T-helper 17 cell (primary cell): ENCODE results near the gene LPAR2. TPM values are rescaled to one million over a fixed set of nuclear protein-coding genes. Genes with fewer than 3 reads are reported as not detected.

Experiments
- ATAC-seq: fragments of 150-1000 bp; cut with Tn5 transposase; 2 replicates; pipeline ENCODE4 v1.10.0; 2021; ENCODE audit warnings: mild to moderate bottlenecking, moderate library complexity
- DNase-seq, 3 donors: peaks; one replicate each; pipeline versions ENCODE4 v3.0.0 to v3.0.0-alpha.2; 2020 to 2021
- H3K9me3 ChIP-seq: one replicate; pipeline ENCODE4 v1.7.0; 2013; ENCODE audit warnings: low read length, mild to moderate bottlenecking; ENCODE audit not compliant: control insufficient read depth, poor library complexity, severe bottlenecking
- H3K27ac Mint-ChIP-seq: one replicate; pipeline ENCODE4 v1.8.0; 2022; ENCODE audit warnings: mild to moderate bottlenecking, moderate library complexity, mixed read lengths
- H3K27me3 Mint-ChIP-seq: one replicate; pipeline ENCODE4 v1.8.0; 2022; ENCODE audit warnings: mixed read lengths
- H3K36me3 Mint-ChIP-seq: one replicate; pipeline ENCODE4 v1.8.0; 2022; ENCODE audit warnings: low read depth, mixed read lengths
- H3K4me1 Mint-ChIP-seq: one replicate; pipeline ENCODE4 v1.8.0; 2022; ENCODE audit warnings: mild to moderate bottlenecking, mixed read lengths
- H3K4me3 Mint-ChIP-seq: one replicate; pipeline ENCODE4 v1.8.0; 2022; ENCODE audit warnings: mild to moderate bottlenecking, moderate library complexity, mixed read lengths
- total RNA-seq, 4 donors: library from RNA in 2 of 4; stranded (reverse) in 2 of 4; gene quantifications; one replicate each; pipeline ENCODE4 v1.2.3 and lab custom pipeline; 2022 to 2026

Gene LPAR2
- total RNA-seq, 2 donors from 2014 or later = 66.5 to 67.2 TPM

GRCh38 chr19:19633711-19634515, 5.9 kb upstream of the LPAR2 start:
- peaks cover 12% of the 10 kb centered on the region for H3K36me3 Mint-ChIP-seq
- no peaks in the 10 kb centered on the region for H3K9me3 ChIP-seq
- DNase-seq (no peak), ATAC-seq (no peak)
- H3K4me3 Mint-ChIP-seq = peak overlapping the region; percentile 62
- no peaks in the 10 kb centered on the region for H3K27me3 Mint-ChIP-seq
- peak overlapping the region; percentile 57 for H3K27ac Mint-ChIP-seq
- H3K4me1 Mint-ChIP-seq = peaks cover 21% of the 10 kb centered on the region

DNA sequence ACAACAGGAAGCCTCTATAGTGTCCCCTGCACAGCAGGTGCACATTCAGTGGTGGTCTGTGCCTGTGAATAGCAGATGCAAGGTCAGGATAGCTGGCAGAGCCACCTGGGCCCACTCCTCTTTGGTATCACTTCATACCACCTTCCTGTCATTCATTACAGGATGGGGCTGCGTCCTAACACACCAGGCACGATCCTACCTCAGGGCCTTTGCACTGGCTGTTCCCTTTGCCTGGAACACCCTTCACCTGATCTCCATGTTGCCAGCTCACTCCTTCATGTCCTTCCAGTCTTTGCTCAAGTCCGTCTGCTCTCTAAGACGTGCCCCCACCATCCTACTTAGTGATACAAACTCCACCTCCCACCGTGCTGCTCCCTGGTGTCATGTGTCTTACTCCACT, 4.6 kb upstream of the LPAR2 start:
- H3K27ac Mint-ChIP-seq = no peak overlapping the region
- no peaks in the 10 kb centered on the region for H3K27me3 Mint-ChIP-seq
- ATAC-seq = no peak
- DNase-seq = no peak
- H3K4me3 Mint-ChIP-seq = no peak overlapping the region
- no peaks in the 10 kb centered on the region for H3K9me3 ChIP-seq
- H3K4me1 Mint-ChIP-seq = peaks cover 21% of the 10 kb centered on the region
- peaks cover 8% of the 10 kb centered on the region for H3K36me3 Mint-ChIP-seq

GRCh38 chr19:19631346-19631745, 3.3 kb upstream of the LPAR2 start:
- Mint-ChIP-seq H3K27ac (no peak overlapping the region), H3K4me3 (no peak overlapping the region), H3K4me1 (peaks cover 34% of the 10 kb centered on the region), H3K36me3 (peaks cover 11% of the 10 kb centered on the region), H3K27me3 (no peaks in the 10 kb centered on the region)
- ATAC-seq = no peak
- H3K9me3 ChIP-seq = no peaks in the 10 kb centered on the region
- DNase-seq = no peak

DNA sequence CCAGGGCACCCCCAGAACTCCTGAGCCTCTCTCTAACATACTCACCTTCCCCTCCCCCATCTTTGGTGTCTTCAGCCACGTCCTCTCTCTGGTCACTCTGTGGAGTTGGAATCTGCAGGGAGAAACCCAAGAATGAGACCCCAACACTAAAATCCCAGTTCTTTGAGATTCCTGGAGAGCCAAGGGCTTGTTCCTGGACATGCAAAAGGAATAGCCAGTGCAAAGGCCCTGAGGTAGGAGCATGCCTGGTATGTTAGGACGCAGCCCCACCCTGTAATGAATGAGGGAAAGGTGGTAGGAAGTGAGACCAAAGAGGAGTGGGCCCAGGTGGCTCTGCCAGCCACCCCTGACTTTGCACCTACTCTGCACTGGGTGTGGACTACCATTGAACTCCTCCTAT, 2.4 kb upstream of the LPAR2 start:
- Mint-ChIP-seq H3K4me1 (peaks cover 34% of the 10 kb centered on the region), H3K4me3 (no peak overlapping the region), H3K27ac (peak overlapping the region; percentile 6), H3K27me3 (no peaks in the 10 kb centered on the region), H3K36me3 (peaks cover 8% of the 10 kb centered on the region)
- ATAC-seq (no peak), DNase-seq (no peak)
- H3K9me3 ChIP-seq = no peaks in the 10 kb centered on the region

DNA sequence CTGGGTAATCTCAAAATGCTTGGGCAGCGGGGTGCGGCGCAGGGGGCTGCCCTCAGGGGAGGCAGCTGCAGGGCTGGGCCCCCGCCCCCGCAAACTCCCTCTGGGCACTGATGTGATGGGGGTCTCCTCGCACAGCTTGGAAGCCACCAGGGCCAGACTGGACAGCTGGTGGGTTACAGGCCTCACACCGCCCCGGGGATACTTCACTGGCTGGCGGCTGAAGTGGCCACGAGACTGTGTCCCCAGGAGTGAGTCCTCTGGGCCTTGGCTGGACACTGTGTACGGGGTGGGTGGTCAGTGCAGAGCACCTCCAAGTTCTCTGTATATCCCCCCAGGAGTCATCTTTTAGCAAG, 2.0 kb upstream of the LPAR2 start:
- ATAC-seq (no peak), DNase-seq (no peak)
- H3K36me3 Mint-ChIP-seq = peaks cover 8% of the 10 kb centered on the region
- H3K27me3 Mint-ChIP-seq = no peaks in the 10 kb centered on the region
- no peaks in the 10 kb centered on the region for H3K9me3 ChIP-seq
- peaks cover 33% of the 10 kb centered on the region for H3K4me1 Mint-ChIP-seq
- peak overlapping the region; percentile 6 for H3K27ac Mint-ChIP-seq
- H3K4me3 Mint-ChIP-seq = no peak overlapping the region

- Mint-ChIP-seq H3K27me3 (no peaks in the 10 kb centered on the region), H3K36me3 (peaks cover 8% of the 10 kb centered on the region), H3K4me1 (peaks cover 26% of the 10 kb centered on the region), H3K4me3 (peak overlapping the region; percentile 99), H3K27ac (peak overlapping the region; percentile 45)
- DNase-seq = peak in 1 of 3 donors; percentile 22
- ATAC-seq = peak; percentile 22
- no peaks in the 10 kb centered on the region for H3K9me3 ChIP-seq
These were observed 598 bp upstream of the LPAR2 start for GRCh38 chr19:19628501-19629134.

GRCh38 chr19:19626516-19627472, 1.2 kb downstream of the LPAR2 start:
- ATAC-seq (no peak), DNase-seq (no peak)
- Mint-ChIP-seq H3K4me1 (peaks cover 23% of the 10 kb centered on the region), H3K36me3 (peaks cover 3% of the 10 kb centered on the region), H3K27me3 (no peaks in the 10 kb centered on the region), H3K4me3 (peak overlapping the region; percentile 99), H3K27ac (peak overlapping the region; percentile 93)
- no peaks in the 10 kb centered on the region for H3K9me3 ChIP-seq

GRCh38 chr19:19624032-19624570, 3.9 kb downstream of the LPAR2 start:
- Mint-ChIP-seq H3K36me3 (peaks cover 3% of the 10 kb centered on the region), H3K27me3 (no peaks in the 10 kb centered on the region), H3K4me1 (peaks cover 23% of the 10 kb centered on the region), H3K4me3 (no peak overlapping the region), H3K27ac (peak overlapping the region; percentile 45)
- ATAC-seq = no peak
- no peak for DNase-seq
- H3K9me3 ChIP-seq = no peaks in the 10 kb centered on the region

GRCh38 chr19:19623383-19623782, 4.6 kb downstream of the LPAR2 start:
- Mint-ChIP-seq H3K27me3 (no peaks in the 10 kb centered on the region), H3K36me3 (peaks cover 3% of the 10 kb centered on the region), H3K27ac (peak overlapping the region; percentile 45), H3K4me3 (no peak overlapping the region), H3K4me1 (peaks cover 25% of the 10 kb centered on the region)
- DNase-seq (no peak), ATAC-seq (no peak)
- H3K9me3 ChIP-seq = no peaks in the 10 kb centered on the region

DNA sequence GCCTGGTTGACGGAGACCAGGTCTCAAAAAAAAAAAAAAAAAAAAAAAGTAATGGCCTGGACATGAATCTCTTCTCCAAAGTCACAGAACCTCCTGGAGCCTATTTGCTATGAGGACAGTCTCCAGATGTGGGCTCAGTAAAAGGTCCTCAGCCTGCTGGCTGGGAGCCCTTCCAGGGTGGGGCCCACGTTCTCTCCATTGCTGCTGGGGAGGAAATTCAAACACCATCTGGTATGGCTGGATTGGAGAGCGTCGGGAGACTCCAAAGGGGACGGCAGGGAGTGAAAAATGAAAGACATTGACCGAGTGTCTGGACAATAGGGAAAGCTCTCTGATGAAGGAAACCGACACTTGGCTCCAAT, 8.2 kb downstream of the LPAR2 start:
- no peaks in the 10 kb centered on the region for H3K36me3 Mint-ChIP-seq
- ATAC-seq (no peak), DNase-seq (no peak)
- H3K27ac Mint-ChIP-seq = peak overlapping the region; percentile 99
- H3K4me3 Mint-ChIP-seq = no peak overlapping the region
- peaks cover 34% of the 10 kb centered on the region for H3K4me1 Mint-ChIP-seq
- no peaks in the 10 kb centered on the region for H3K9me3 ChIP-seq
- no peaks in the 10 kb centered on the region for H3K27me3 Mint-ChIP-seq

- H3K27ac Mint-ChIP-seq = peak overlapping the region; percentile 99
- no peaks in the 10 kb centered on the region for H3K27me3 Mint-ChIP-seq
- peak overlapping the region; percentile 93 for H3K4me3 Mint-ChIP-seq
- H3K4me1 Mint-ChIP-seq = peaks cover 32% of the 10 kb centered on the region
- H3K36me3 Mint-ChIP-seq = no peaks in the 10 kb centered on the region
- ATAC-seq (no peak), DNase-seq (no peak)
- no peaks in the 10 kb centered on the region for H3K9me3 ChIP-seq
These were observed 8.7 kb downstream of the LPAR2 start for GRCh38 chr19:19619181-19619848.

GRCh38 chr19:19618219-19619051, 9.6 kb downstream of the LPAR2 start, which contains the start of gene PBX4:
PBX4 (minus strand) TSS chr19:19618687; CDS start chr19:19618629, 58 bp downstream.
- ATAC-seq (peak; percentile 94), DNase-seq (peak; percentile 99)
- H3K4me1 Mint-ChIP-seq = peaks cover 36% of the 10 kb centered on the region
- peak within 1 kb of the TSS; percentile 99 for H3K27ac Mint-ChIP-seq
- H3K27me3 Mint-ChIP-seq = no peaks in the 10 kb centered on the region
- H3K9me3 ChIP-seq = no peaks in the 10 kb centered on the region
- peaks cover 3% of the 10 kb centered on the region for H3K36me3 Mint-ChIP-seq
- peak within 1 kb of the TSS; percentile 93 for H3K4me3 Mint-ChIP-seq
